ENCODE data around the gene MBD3L2B. TPM values are rescaled to one million over a fixed set of nuclear protein-coding genes. Genes with fewer than 3 reads are reported as not detected.

The MBD3L2B gene
- total and polyA plus RNA-seq, 9 of the 15 experiments (the other 6 are each of a cell fraction or from before 2014, with no cell fraction given): not detected

GRCh38 chr19:7069042-7069903 lies 48.0 kb upstream of the MBD3L2B start, which contains the start of gene ZNF557 (continued):
- TF ChIP-seq EZH2 (IDR thresholded peaks at IDR 0.05; ENCODE audit: borderline replicate concordance, low read depth, low read length): no peak
- no peak for TF ChIP-seq ZNF695 (CRISPR knock-in tag; IDR thresholded peaks at IDR 0.05)
- peak; percentile 42; the same call in 1 of the 2 replicates for TF ChIP-seq RB1 (IDR thresholded peaks at IDR 0.05; ENCODE audit: low read depth)
- no peak for TF ChIP-seq SNIP1 (IDR thresholded peaks at IDR 0.05; ENCODE audit: low read depth)
- no peak for TF ChIP-seq ADNP (tag; IDR thresholded peaks at IDR 0.05)
- TF ChIP-seq PHB2 (IDR thresholded peaks at IDR 0.05; ENCODE audit: low read depth): no peak
- no peak for TF ChIP-seq ZNF24 (IDR thresholded peaks at IDR 0.05)
- TF ChIP-seq CHD1 (IDR thresholded peaks at IDR 0.05; ENCODE audit: low read length): no peak
- no peak for TF ChIP-seq NEUROD1 (IDR thresholded peaks at IDR 0.05; ENCODE audit: borderline replicate concordance, low read depth, low read length, partially characterized antibody)
- peak; percentile 7 for TF ChIP-seq MEIS2 (IDR thresholded peaks at IDR 0.05; ENCODE audit: partially characterized antibody)
- TF ChIP-seq ZKSCAN1 (IDR thresholded peaks at IDR 0.05; ENCODE audit: low read depth, low read length): no peak
- no peak for TF ChIP-seq FOXP4 (CRISPR knock-in tag; IDR thresholded peaks at IDR 0.05; ENCODE audit: borderline replicate concordance)
- TF ChIP-seq MBD2 (IDR thresholded peaks at IDR 0.05; ENCODE audit: borderline replicate concordance, low read depth): peak; percentile 23; the same call in 1 of the 2 replicates
- TF ChIP-seq CCNT2 (IDR thresholded peaks at IDR 0.05; ENCODE audit: borderline replicate concordance, extremely low read depth, insufficient read length, low read depth, low read length): no peak
- TF ChIP-seq PTTG1 (tag; IDR thresholded peaks at IDR 0.05; ENCODE audit: low read depth): no peak
- TF ChIP-seq CBX5 (IDR thresholded peaks at IDR 0.05; ENCODE audit: borderline replicate concordance, low read depth): no peak
- TF ChIP-seq FUS (optimal IDR thresholded peaks at IDR 0.05; ENCODE audit: low read depth, low read length): no peak
- TF ChIP-seq KAT2B (IDR thresholded peaks at IDR 0.05; ENCODE audit: low read depth, low read length): no peak
- TF ChIP-seq ZNF146 (CRISPR knock-in tag; IDR thresholded peaks at IDR 0.05; ENCODE audit: unreplicated experiment): no peak
- TF ChIP-seq SIRT6 (IDR thresholded peaks at IDR 0.05; ENCODE audit: low read depth, low read length): no peak
- no peak for TF ChIP-seq NR3C1 (CRISPR knock-in tag; IDR thresholded peaks at IDR 0.05)
- TF ChIP-seq ZNF507 (tag; conservative IDR thresholded peaks at IDR 0.05): no peak
- TF ChIP-seq ERF (CRISPR knock-in tag; IDR thresholded peaks at IDR 0.05): no peak
- TF ChIP-seq RBM15 (IDR thresholded peaks at IDR 0.05; ENCODE audit: insufficient read depth, low read length): no peak
- no peak for TF ChIP-seq TCFL5 (CRISPR knock-in tag; conservative IDR thresholded peaks at IDR 0.05)
- no peak for TF ChIP-seq ZFP36 (IDR thresholded peaks at IDR 0.05; ENCODE audit: low read depth, low read length, partially characterized antibody)
- no peak for TF ChIP-seq XRCC3 (IDR thresholded peaks at IDR 0.05)
- TF ChIP-seq MLLT1 (IDR thresholded peaks at IDR 0.05): no peak
- TF ChIP-seq ZNF41 (CRISPR knock-in tag; conservative IDR thresholded peaks at IDR 0.05): no peak
